Renal cortex interstitium (tissue), 15 donors: ENCODE results near the gene PSEN2. TPM values are rescaled to one million over a fixed set of nuclear protein-coding genes. Genes with fewer than 3 reads are reported as not detected.
"Not testable (repeated sequence)": the region's sequence is repeated elsewhere in the genome, so short reads cannot be mapped to it uniquely, and the experiment has no call there.

Experiments
- DNase-seq, 11 donors: peaks; one replicate each; pipeline ENCODE4 v3.0.0-alpha.2; 2013; ENCODE audit warnings: low read depth in 9 of 11, low spot score in 4 of 11; ENCODE audit errors: extremely low read depth in 1 of 11
- long read RNA-seq, 16 experiments: transcript quantifications; one replicate each; lab custom pipeline, GENCODE V29; 2026
- polyA plus RNA-seq, 3 donors: library from polyadenylated mRNA; unstranded; fragments of 120-200 nt; gene quantifications; one replicate each; pipeline ENCODE4 v1.2.1, GENCODE V29; 2013; ENCODE audit not compliant: insufficient read length in 3 of 3

The PSEN2 gene
- 10 to 100 TPM; 14.5 to 23.1 (median 14.6) TPM for polyA plus RNA-seq
- long read RNA-seq, donor 1, partial matches to known transcripts, result 0 of 1 reads
- long read RNA-seq, donor 1, other reads (novel, unspliced or antisense), result 0 of 1 reads
- long read RNA-seq, donor 2, partial matches to known transcripts, result 0 of 1 reads
- long read RNA-seq, donor 2, other reads (novel, unspliced or antisense), result 0 of 1 reads
- long read RNA-seq, donor 3, result 0 reads
- long read RNA-seq, donor 4, partial matches to known transcripts, result 0 of 2 reads
- long read RNA-seq, donor 4, other reads (novel, unspliced or antisense), result 0 of 2 reads
- long read RNA-seq, donor 5, result 0 reads
- long read RNA-seq, donor 6, partial matches to known transcripts, result 0 of 3 reads
- long read RNA-seq, donor 6, other reads (novel, unspliced or antisense), result 0 of 3 reads
- long read RNA-seq, donor 7, partial matches to known transcripts, result 0 of 1 reads
- long read RNA-seq, donor 7, other reads (novel, unspliced or antisense), result 0 of 1 reads
- long read RNA-seq, donor 8, partial matches to known transcripts, result 0 of 2 reads
- long read RNA-seq, donor 8, other reads (novel, unspliced or antisense), result 0 of 2 reads
- long read RNA-seq, donor 9, result 0 reads
- long read RNA-seq, donor 10, result 0 reads
- long read RNA-seq, donor 11, partial matches to known transcripts, result 0 of 1 reads
- long read RNA-seq, donor 11, other reads (novel, unspliced or antisense), result 0 of 1 reads
- long read RNA-seq, donor 12, partial matches to known transcripts, result 0 of 3 reads
- long read RNA-seq, donor 12, other reads (novel, unspliced or antisense), result 0 of 3 reads
- long read RNA-seq, donor 13, partial matches to known transcripts, result 0 of 1 reads
- long read RNA-seq, donor 13, other reads (novel, unspliced or antisense), result 0 of 1 reads
- long read RNA-seq, donor 14, result 0 reads
- long read RNA-seq, donor 15, partial matches to known transcripts, result 0 of 2 reads
- long read RNA-seq, donor 15, other reads (novel, unspliced or antisense), result 0 of 2 reads
- long read RNA-seq, donor 16, partial matches to known transcripts, result 0 of 5 reads
- long read RNA-seq, donor 16, other reads (novel, unspliced or antisense), result 0 of 5 reads

DNA sequence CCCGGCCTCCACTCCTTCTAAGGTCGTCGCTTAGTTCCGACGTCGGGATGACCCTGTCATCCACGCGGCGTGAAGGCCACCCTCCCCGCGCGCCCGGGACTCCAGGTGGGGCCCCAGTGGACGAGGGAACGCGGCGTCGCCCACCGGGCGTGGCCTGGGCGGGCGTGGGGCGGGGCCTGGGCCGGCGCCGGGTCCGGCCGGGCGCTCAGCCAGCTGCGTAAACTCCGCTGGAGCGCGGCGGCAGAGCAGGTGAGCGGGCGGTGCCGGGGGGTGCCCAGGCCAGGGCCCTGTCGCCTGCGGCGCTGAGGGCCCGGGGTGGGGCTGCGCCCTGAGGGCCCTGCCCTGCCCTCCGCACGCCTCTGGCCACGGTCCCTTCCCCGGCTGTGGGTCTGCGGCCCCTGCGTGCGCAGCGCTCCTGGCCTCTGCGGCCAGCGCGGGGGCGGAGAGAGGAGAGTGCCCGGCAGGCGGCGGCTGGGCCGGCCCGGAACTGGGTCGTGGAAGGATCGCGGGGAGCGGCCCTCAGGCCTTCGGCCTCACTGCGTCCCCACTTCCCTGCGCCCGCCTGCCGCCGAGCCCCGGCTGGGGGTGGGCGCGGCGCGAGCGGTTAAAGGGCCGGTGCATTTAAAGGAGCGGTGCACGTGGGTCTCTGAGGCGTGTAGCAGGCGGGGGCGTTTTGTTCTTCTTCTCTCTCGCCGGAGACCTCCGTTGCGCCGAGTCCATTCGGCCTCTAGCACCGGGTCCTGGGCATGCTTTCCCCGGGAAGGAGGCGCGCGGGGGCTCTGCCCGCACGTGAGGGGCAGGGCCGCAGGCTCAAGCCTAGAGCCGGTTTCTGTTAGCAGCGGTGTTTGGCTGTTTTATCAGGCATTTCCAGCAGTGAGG, at the start of gene PSEN2:
Gene PSEN2 (plus strand): TSS at position 216 of the 879 bp plus-strand sequence. CDS start 11,292 bp downstream, outside the sequence.
- peak in 5 of 11 donors; percentile 40 to 53 (median 47) for DNase-seq

- DNase-seq, result peak; percentile 43 to 79 (median 69)
These were observed 49.3 kb upstream of the PSEN2 start for GRCh38 chr1:226820941-226821718.

GRCh38 chr1:226821719-226822085, 48.7 kb upstream of the PSEN2 start:
- DNase-seq, result peak in 7 of 11 donors; percentile 27 to 48 (median 41)

DNA sequence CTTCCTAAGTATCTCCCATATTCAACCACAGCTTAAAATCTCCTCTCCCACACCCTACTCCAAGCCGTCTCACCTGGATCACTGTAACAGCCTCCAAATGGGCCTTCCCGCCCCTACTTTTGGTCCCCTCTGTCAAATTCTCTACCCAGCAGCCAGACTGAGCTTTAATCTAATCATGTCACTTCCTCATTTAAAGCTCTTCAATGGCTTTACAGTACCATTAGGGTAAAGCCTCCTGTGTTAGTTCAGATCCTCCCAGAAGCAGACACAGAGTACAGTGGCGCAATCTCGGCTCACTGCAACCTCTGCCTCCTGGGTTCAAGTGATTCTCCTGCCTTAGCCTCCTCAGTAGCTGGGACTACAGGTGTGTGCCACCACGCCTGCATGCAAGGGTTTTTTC, 46.8 kb upstream of the PSEN2 start:
- no peak for DNase-seq

- DNase-seq, result no peak
These were observed 45.2 kb upstream of the PSEN2 start for GRCh38 chr1:226825037-226825745.

DNA sequence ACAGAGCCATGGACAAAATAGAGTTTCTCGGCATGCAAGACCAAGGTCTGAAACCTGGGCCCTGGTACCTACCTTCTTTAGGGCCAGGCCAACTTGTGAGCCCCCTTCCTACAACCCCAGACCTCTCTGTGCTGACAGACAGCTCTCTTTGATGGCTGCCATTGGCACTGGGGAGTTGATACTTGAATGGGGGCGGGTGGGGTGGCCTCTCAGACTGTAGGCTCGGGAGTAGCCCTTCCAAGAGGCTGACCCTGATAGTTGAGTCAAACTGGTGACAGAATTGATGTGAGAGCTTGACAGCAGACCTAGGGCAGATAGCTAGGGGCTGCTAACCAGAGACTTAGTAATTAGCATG, 44.7 kb upstream of the PSEN2 start:
- DNase-seq, result no peak

- no peak for DNase-seq
These were observed 43.7 kb upstream of the PSEN2 start for GRCh38 chr1:226826479-226827261.

DNA sequence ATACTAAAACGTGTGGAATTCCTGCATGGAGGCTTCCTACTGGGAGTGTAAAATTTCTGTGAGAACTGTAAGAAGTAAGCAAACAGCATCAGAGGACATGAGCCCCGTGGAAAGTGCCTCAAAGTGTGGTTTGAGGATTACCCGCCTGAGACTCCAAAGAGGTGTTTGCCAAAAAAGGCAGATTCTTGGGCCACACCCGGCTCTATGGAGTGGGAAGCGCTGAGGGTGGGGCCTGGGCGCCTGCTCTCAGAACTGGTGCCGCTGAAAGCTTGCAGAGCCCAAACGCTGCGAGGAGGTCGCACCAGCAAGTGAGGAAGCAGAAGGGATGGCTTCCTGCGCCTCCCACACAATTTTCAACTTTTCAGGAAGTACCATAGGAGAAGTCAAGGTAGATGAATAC, 43.0 kb upstream of the PSEN2 start:
- no peak for DNase-seq

DNA sequence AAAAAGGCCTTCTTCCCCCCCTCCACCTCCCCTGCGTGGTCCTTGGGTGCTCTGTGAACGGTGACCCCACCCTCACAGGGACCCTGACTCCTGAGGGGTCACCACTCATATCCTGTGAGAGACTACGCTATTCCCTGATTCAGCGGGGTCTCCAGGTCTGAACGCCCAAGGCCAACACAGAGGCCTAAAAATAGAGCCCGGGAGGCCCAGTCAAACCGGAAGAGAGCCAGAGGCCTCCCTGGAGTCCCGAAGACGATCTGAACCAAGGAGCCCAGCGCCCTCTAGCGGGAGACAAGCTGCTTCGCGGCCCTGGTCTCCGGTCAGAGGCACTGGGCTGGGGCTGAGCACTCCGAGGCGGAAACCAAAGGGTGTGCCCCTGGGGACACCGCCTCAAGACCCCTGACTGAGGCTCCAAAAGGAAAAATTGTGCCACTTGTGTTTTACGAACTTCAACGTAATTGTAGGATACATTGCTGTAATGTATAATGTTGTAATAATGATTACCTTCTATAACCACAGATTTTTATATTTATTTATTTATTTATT, 42.4 kb upstream of the PSEN2 start:
- DNase-seq, result peak; percentile 82 to 94 (median 90)

GRCh38 chr1:226829105-226829504, 41.3 kb upstream of the PSEN2 start:
- no peak for DNase-seq

DNA sequence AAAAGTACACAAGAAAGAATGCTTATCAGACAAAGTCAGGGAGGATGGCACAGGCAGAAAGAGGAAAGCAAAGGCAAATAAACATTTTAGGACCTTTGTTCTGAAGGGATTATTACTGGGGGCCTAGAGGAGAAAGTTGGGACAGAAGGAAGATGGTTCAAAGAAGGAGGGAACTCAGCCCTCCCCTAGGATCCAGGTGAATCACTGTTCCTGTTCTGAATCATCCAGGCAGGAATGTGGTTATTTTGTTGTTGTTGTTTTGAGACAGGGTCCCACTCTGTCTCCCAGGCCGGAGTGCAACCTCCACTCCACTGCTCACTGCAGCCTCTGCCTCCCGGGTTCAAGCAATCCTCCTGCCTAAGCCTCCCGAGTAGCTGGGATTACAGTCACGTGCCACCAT, 38.5 kb upstream of the PSEN2 start:
- DNase-seq, result no peak

GRCh38 chr1:226832613-226833012, 37.8 kb upstream of the PSEN2 start:
- no peak for DNase-seq

GRCh38 chr1:226834179-226834578, 36.2 kb upstream of the PSEN2 start:
- not testable (repeated sequence) for DNase-seq

GRCh38 chr1:226835396-226835795, 35.0 kb upstream of the PSEN2 start:
- not testable (repeated sequence) for DNase-seq

- DNase-seq, result not testable (repeated sequence)
These were observed 32.5 kb upstream of the PSEN2 start for GRCh38 chr1:226837966-226838365.

- no peak for DNase-seq
These were observed 32.0 kb upstream of the PSEN2 start for GRCh38 chr1:226838456-226838855.
